ENCODE data around the gene DOCK2.

- no peak for TF ChIP-seq EZH2phosphoT487 (IDR thresholded peaks at IDR 0.05; ENCODE audit: insufficient read depth, low read depth)
- no peak for TF ChIP-seq EZH2 (IDR thresholded peaks at IDR 0.05; ENCODE audit: insufficient read depth, poor library complexity, severe bottlenecking)
Observed at GRCh38 chr5:169812786-169813185, 175.7 kb downstream of the DOCK2 start.
